ENCODE results near the gene CCDC12.

DNA sequence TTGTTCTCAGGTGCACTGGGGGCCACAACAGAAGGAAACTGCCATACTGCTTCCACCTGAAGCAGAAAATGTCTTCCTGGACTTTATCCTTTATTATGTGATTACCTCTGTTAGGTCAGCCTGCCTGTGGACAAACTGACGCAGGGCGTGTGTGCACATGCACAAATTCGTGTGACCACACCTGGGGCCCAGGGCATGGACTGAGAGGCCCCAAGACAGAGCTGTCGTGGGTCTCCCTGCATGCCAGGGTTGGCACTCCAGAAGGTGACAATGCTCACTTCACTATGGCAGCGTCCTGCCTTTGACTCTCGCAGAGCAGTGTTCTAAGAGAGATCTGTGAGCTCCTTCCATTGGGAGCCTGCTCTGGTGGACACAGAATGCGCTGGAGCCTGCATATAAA lies 34.5 kb downstream of the CCDC12 start:
- TF ChIP-seq, protein P1, sequence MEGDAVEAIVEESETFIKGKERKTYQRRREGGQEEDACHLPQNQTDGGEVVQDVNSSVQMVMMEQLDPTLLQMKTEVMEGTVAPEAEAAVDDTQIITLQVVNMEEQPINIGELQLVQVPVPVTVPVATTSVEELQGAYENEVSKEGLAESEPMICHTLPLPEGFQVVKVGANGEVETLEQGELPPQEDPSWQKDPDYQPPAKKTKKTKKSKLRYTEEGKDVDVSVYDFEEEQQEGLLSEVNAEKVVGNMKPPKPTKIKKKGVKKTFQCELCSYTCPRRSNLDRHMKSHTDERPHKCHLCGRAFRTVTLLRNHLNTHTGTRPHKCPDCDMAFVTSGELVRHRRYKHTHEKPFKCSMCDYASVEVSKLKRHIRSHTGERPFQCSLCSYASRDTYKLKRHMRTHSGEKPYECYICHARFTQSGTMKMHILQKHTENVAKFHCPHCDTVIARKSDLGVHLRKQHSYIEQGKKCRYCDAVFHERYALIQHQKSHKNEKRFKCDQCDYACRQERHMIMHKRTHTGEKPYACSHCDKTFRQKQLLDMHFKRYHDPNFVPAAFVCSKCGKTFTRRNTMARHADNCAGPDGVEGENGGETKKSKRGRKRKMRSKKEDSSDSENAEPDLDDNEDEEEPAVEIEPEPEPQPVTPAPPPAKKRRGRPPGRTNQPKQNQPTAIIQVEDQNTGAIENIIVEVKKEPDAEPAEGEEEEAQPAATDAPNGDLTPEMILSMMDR (IDR thresholded peaks at IDR 0.05; ENCODE audit: low read depth, low read length) = no peak
- TF ChIP-seq POLR2A (IDR thresholded peaks at IDR 0.05; ENCODE audit: extremely low read depth, insufficient read length) (no peak), MYC (IDR thresholded peaks at IDR 0.05; ENCODE audit: low read depth, low read length) (no peak)
- TF ChIP-seq, protein P2, sequence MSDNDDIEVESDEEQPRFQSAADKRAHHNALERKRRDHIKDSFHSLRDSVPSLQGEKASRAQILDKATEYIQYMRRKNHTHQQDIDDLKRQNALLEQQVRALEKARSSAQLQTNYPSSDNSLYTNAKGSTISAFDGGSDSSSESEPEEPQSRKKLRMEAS (IDR thresholded peaks at IDR 0.05; ENCODE audit: low read depth, low read length) = no peak
